Adrenal gland (tissue), 5 donors: ENCODE measurements around the gene MTA3.

Experiments used
- CTCF ChIP-seq, 6 experiments: fragments of 450-650 bp in 4 of 6; fragments of 200-600 bp in 2 of 6; sonication (generic) in 1 of 6; IDR thresholded peaks; 1 replicate in 5 of 6; 2 replicates in 1 of 6; pipeline versions ENCODE4 v1.5.1 to v1.8.0; 2016 to 2021; ENCODE audit warnings: antibody characterized with exemption in 6 of 6, mild to moderate bottlenecking in 2 of 6, moderate library complexity in 1 of 6
- POLR2A ChIP-seq, 2 donors: fragments of 450-650 bp; IDR thresholded peaks; one replicate each; pipeline ENCODE4 v1.6.1; 2017; ENCODE audit warnings: antibody characterized with exemption in 2 of 2, mild to moderate bottlenecking in 2 of 2, moderate library complexity in 1 of 2
- donor health status: DM: no; HTN: no; CAD: no.

GRCh38 chr2:42765686-42766085, 197.3 kb downstream of the MTA3 start:
- no peak for TF ChIP-seq CTCF (IDR thresholded peaks at IDR 0.05)
- TF ChIP-seq POLR2A (IDR thresholded peaks at IDR 0.05) = no peak
